IMR-90 (cell line): ENCODE measurements around the gene LGALS4. TPM values are rescaled to one million over a fixed set of nuclear protein-coding genes. Genes with fewer than 3 reads are reported as not detected.

ENCODE experiments used
- ATAC-seq: fragments of 200-7000 bp; cut with Tn5 transposase; 2 replicates; pipeline ENCODE4 v1.9.1; 2020; ENCODE audit warnings: low read depth, mild to moderate bottlenecking, moderate library complexity
- BruUV-seq: library from RNA; stranded (reverse); fragments of 400-500 nt; replicated peaks from 2 replicates; lab custom pipeline; 2021; lab: Mats Ljungman, UMichigan
- CTCF ChIA-PET: fragments of 300-600 bp; formaldehyde crosslinking; extraction: SDS; loops from one replicate; lab custom pipeline; 2021; ENCODE audit warnings: antibody characterized with exemption; lab: Yijun Ruan, JAX
- POLR2A ChIA-PET: fragments of 300-600 bp; sonication (Branson Sonifier 250); formaldehyde crosslinking; loops from one replicate; lab custom pipeline; 2022; ENCODE audit warnings: antibody characterized with exemption; ENCODE audit not compliant: unreplicated experiment; lab: Charles Lee
- DNase-seq: peaks from one replicate; pipeline ENCODE4 v3.0.0; 2013
- H2AFZ ChIP-seq: replicated peaks from 2 replicates; pipeline ENCODE3; 2013; ENCODE audit warnings: low read length, mild to moderate bottlenecking; ENCODE audit not compliant: poor library complexity
- H2AK5ac ChIP-seq: 2 replicates; pipeline ENCODE4 v1.6.1; 2013; ENCODE audit warnings: low read depth, low read length, inconsistent platforms
- H2AK9ac ChIP-seq: replicated peaks from 2 replicates; pipeline ENCODE3; 2013; ENCODE audit warnings: mild to moderate bottlenecking, low read depth, low read length, moderate library complexity; ENCODE audit not compliant: poor library complexity
- H2BK120ac ChIP-seq: 2 replicates; pipeline ENCODE4 v1.6.1; 2013; ENCODE audit warnings: low read depth, low read length, inconsistent platforms
- H2BK15ac ChIP-seq: 3 replicates; pipeline ENCODE4 v1.6.1; 2013; ENCODE audit warnings: low read depth, low read length, inconsistent platforms
- H2BK20ac ChIP-seq: 2 replicates; pipeline ENCODE4 v1.6.1; 2013; ENCODE audit warnings: low read depth, mild to moderate bottlenecking, inconsistent platforms, low read length, moderate library complexity
- H2BK5ac ChIP-seq: 2 replicates; pipeline ENCODE4 v1.6.1; 2013; ENCODE audit warnings: mild to moderate bottlenecking, low read depth, low read length, inconsistent platforms; ENCODE audit not compliant: poor library complexity, severe bottlenecking
- H3K14ac ChIP-seq: replicated peaks from 2 replicates; pipeline ENCODE4 v1.6.1; 2013; ENCODE audit warnings: low read depth, low read length, inconsistent platforms
- H3K18ac ChIP-seq: 2 replicates; pipeline ENCODE4 v1.6.1; 2013; ENCODE audit warnings: low read depth, low read length, control low read depth
- H3K23ac ChIP-seq: 2 replicates; pipeline ENCODE4 v1.6.1; 2013; ENCODE audit warnings: low read depth, low read length, inconsistent platforms
- H3K27ac ChIP-seq: 2 replicates; pipeline ENCODE4 v1.5.1; 2013; ENCODE audit warnings: mild to moderate bottlenecking, control low read depth, low read length; ENCODE audit not compliant: insufficient read depth
- H3K27me3 ChIP-seq: 2 replicates; pipeline ENCODE4 v1.6.1; 2013; ENCODE audit warnings: low read length; ENCODE audit not compliant: control insufficient read depth, insufficient read depth
- H3K36me3 ChIP-seq: 2 replicates; pipeline ENCODE4 v1.6.1; 2013; ENCODE audit warnings: low read length, mixed read lengths; ENCODE audit not compliant: control insufficient read depth, insufficient read depth
- H3K4ac ChIP-seq: 2 replicates; pipeline ENCODE4 v1.6.1; 2013; ENCODE audit warnings: low read depth, low read length, inconsistent platforms
- H3K4me1 ChIP-seq: 2 replicates; pipeline ENCODE4 v1.6.1; 2013; ENCODE audit warnings: low read length, mixed read lengths; ENCODE audit not compliant: control insufficient read depth, insufficient read depth
- H3K4me2 ChIP-seq: 2 replicates; pipeline ENCODE4 v1.6.1; 2013; ENCODE audit warnings: low read depth, mild to moderate bottlenecking, control low read depth, low read length, moderate library complexity
- H3K4me3 ChIP-seq: 2 replicates; pipeline ENCODE4 v1.5.1; 2013; ENCODE audit warnings: low read depth, mild to moderate bottlenecking, control low read depth, low read length, moderate library complexity; ENCODE audit not compliant: insufficient read depth
- H3K56ac ChIP-seq: 2 replicates; pipeline ENCODE4 v1.6.1; 2013; ENCODE audit warnings: low read length, inconsistent platforms; ENCODE audit not compliant: insufficient read depth; ENCODE audit errors: extremely low read depth
- H3K79me1 ChIP-seq, 2 experiments: 2 replicates each; pipeline ENCODE4 v1.6.1; 2013; ENCODE audit warnings: low read length in 2 of 2, inconsistent platforms in 1 of 2, low read depth in 1 of 2
- H3K9ac ChIP-seq: 2 replicates; pipeline ENCODE4 v1.6.1; 2013; ENCODE audit warnings: low read depth, low read length, control low read depth
- H3K9me1 ChIP-seq: 2 replicates; pipeline ENCODE4 v1.6.1; 2013; ENCODE audit warnings: low read length, inconsistent platforms; ENCODE audit not compliant: insufficient read depth
- H3K9me3 ChIP-seq: 2 replicates; pipeline ENCODE4 v1.6.1; 2013; ENCODE audit warnings: low read length; ENCODE audit not compliant: control insufficient read depth, insufficient read depth
- H4K20me1 ChIP-seq: 2 replicates; pipeline ENCODE4 v1.6.1; 2013; ENCODE audit warnings: low read length, inconsistent platforms; ENCODE audit not compliant: insufficient read depth
- H4K5ac ChIP-seq: 2 replicates; pipeline ENCODE4 v1.6.1; 2013; ENCODE audit warnings: mild to moderate bottlenecking, low read depth, low read length, control low read depth
- H4K8ac ChIP-seq, 2 experiments: 2 replicates each; pipeline ENCODE4 v1.6.1; 2013; ENCODE audit warnings: low read depth in 2 of 2, low read length in 2 of 2, control low read depth in 1 of 2, inconsistent platforms in 1 of 2
- H4K91ac ChIP-seq: 2 replicates; pipeline ENCODE4 v1.6.1; 2013; ENCODE audit warnings: low read depth, low read length, inconsistent platforms; ENCODE audit not compliant: insufficient read depth
- CEBPB ChIP-seq: IDR thresholded peaks from 2 replicates; pipeline ENCODE4 v1.6.1; 2012; ENCODE audit warnings: low read depth, low read length, improper control_type of control experiment
- CHD1 ChIP-seq: IDR thresholded peaks from 2 replicates; pipeline ENCODE4 v1.6.1; 2012; ENCODE audit warnings: low read depth, low read length, improper control_type of control experiment
- FOS ChIP-seq: fragments of 150-350 bp; IDR thresholded peaks from 2 replicates; pipeline ENCODE4 v1.6.1; 2016; ENCODE audit warnings: low read depth, low read length
- MAFK ChIP-seq: IDR thresholded peaks from 2 replicates; pipeline ENCODE4 v1.6.1; 2012; ENCODE audit warnings: low read depth, low read length, improper control_type of control experiment
- MXI1 ChIP-seq: IDR thresholded peaks from 2 replicates; pipeline ENCODE4 v1.6.1; 2012; ENCODE audit warnings: low read depth, mild to moderate bottlenecking, low read length, moderate library complexity, borderline replicate concordance
- NFE2L2 ChIP-seq: fragments of 150-350 bp; IDR thresholded peaks from 2 replicates; pipeline ENCODE4 v1.6.1; 2016; ENCODE audit warnings: low read depth, mild to moderate bottlenecking, low read length
- RAD21 ChIP-seq: IDR thresholded peaks from 2 replicates; pipeline ENCODE4 v1.6.1; 2012; ENCODE audit warnings: low read length, improper control_type of control experiment
- RCOR1 ChIP-seq: IDR thresholded peaks from 2 replicates; pipeline ENCODE4 v1.6.1; 2012; ENCODE audit warnings: mild to moderate bottlenecking, low read length, improper control_type of control experiment; ENCODE audit not compliant: insufficient replicate concordance
- RFX5 ChIP-seq: IDR thresholded peaks from 2 replicates; pipeline ENCODE4 v1.8.0; 2012; ENCODE audit warnings: low read depth, mild to moderate bottlenecking, low read length, moderate library complexity
- SMC3 ChIP-seq: fragments of 150-350 bp; IDR thresholded peaks from 2 replicates; pipeline ENCODE4 v1.6.1; 2016; ENCODE audit warnings: low read depth, mild to moderate bottlenecking, antibody characterized with exemption, low read length, moderate library complexity
- WGBS, 2 experiments: methylation state at CpG; one replicate each; pipeline versions ENCODE4 v1.1.5 to v1.1.7; 2013; ENCODE audit warnings: missing lambda C conversion rate in 2 of 2; ENCODE audit not compliant: insufficient read length in 1 of 2; ENCODE audit errors: extremely low coverage in 2 of 2; 5-methylcytosine and 5-hydroxymethylcytosine counted together
- dilution Hi-C: fragments of 300-500 bp; cut with HindIII; formaldehyde crosslinking; loops from one replicate; pipeline ENCODE4 v1.14.3; 2018; ENCODE audit warnings: low sequenced_read_pairs; ENCODE audit not compliant: unreplicated experiment
- in situ Hi-C: fragments of 300-500 bp; cut with MboI; formaldehyde crosslinking; loops from 3 replicates; pipeline ENCODE4 v1.14.3; 2019; ENCODE audit warnings: low sequenced_read_pairs, inconsistent platforms, mixed read lengths
- intact Hi-C: fragments of 100-400 bp; cut with micrococcal nuclease; formaldehyde crosslinking; loops from 2 replicates; pipeline ENCODE4 v1.10.0; 2022
- polyA plus RNA-seq, 3 experiments: library from polyadenylated mRNA; depleted of rRNA; stranded (reverse); fragments of >200 nt; gene quantifications; 2 replicates each; pipeline ENCODE4 v1.2.3, GENCODE V29; 2012; ENCODE audit warnings: low replicate concordance in 1 of 3
- total RNA-seq: library from RNA; depleted of rRNA; stranded (reverse); fragments of >200 nt; gene quantifications from 2 replicates; pipeline ENCODE4 v1.2.3, GENCODE V29; 2012
- TF ChIP-seq, protein P1 (sequence below): fragments of 150-350 bp; IDR thresholded peaks from 2 replicates; pipeline ENCODE4 v1.6.1; 2016; ENCODE audit warnings: low read depth, mild to moderate bottlenecking, low read length, moderate library complexity, borderline replicate concordance

Gene LGALS4
- total and polyA plus RNA-seq, 2 of the 4 experiments (the other 2 are of a cell fraction), result 0.29 TPM; not detected in 1

DNA sequence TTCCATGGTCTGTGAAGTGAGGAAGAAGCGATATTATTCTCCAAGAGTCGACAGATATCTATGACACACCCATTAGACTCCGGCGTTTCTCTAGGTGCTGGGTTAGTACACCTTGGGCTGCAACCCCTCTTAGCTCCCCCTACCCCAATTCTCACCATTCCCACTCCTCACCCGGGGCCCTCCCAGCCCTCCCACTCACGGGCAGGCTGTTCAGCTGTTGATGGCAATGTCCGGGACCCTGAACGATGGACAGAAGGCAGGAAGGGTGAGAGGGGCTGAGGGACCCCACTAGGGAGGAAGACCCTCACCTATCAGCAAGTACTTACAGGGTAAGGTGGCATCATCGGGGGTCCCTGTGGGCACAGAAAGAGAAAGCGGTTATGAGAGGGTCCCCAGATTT is 9.2 kb downstream of the LGALS4 start:
- Histone ChIP-seq H3K27me3 (peaks cover 2% of the 10 kb centered on the region; the same call in 1 of the 2 replicates), H2AFZ (no peak overlapping the region), H3K18ac (no peak overlapping the region), H2AK9ac (no peak overlapping the region), H3K79me1 (no peaks in the 10 kb centered on the region), H3K23ac (no peak overlapping the region), H3K4me1 (0 out of 2 replicates have a peak, but pooled peaks cover 2% of the 10 kb centered on the region), H4K5ac (no peak overlapping the region), H3K27ac (no peak overlapping the region), H3K56ac (no peak overlapping the region), H3K36me3 (no peaks in the 10 kb centered on the region), H3K4me2 (no peak overlapping the region), H3K9me1 (peaks cover 5% of the 10 kb centered on the region; the same call in 1 of the 2 replicates), H3K4ac (no peak overlapping the region), H3K14ac (no peak overlapping the region), H2BK120ac (no peak overlapping the region), H2BK20ac (no peak overlapping the region), H3K4me3 (no peak overlapping the region), H4K91ac (no peak overlapping the region), H2BK15ac (no peak overlapping the region; the same call in 2 of the 3 replicates), H3K9me3 (no peaks in the 10 kb centered on the region), H3K9ac (no peak overlapping the region), H2AK5ac (no peak overlapping the region; the same call in 1 of the 2 replicates), H2BK5ac (no peak overlapping the region), H4K8ac (no peak overlapping the region), H4K20me1 (no peaks in the 10 kb centered on the region; the same call in 1 of the 2 replicates)
- no TSS peak for BruUV-seq
- intact Hi-C loops (no loop called here), in situ Hi-C loops (no loop called here), dilution Hi-C loops (no loop called here)
- DNase-seq, result no peak
- CTCF ChIA-PET, result no interaction called here
- 100% methylated on average over 1 of the region's 10 CpGs; no CpG with 5 or more reads in 1 of the 2 experiments for WGBS, 2 experiments
- POLR2A ChIA-PET, result no interaction called here
- TF ChIP-seq NFE2L2, result no peak
- TF ChIP-seq SMC3, result no peak
- TF ChIP-seq RAD21, result no peak
- TF ChIP-seq RFX5, result no peak
- no peak for TF ChIP-seq CEBPB
- TF ChIP-seq RCOR1, result no peak
- no peak for TF ChIP-seq MAFK
- TF ChIP-seq, protein P1, sequence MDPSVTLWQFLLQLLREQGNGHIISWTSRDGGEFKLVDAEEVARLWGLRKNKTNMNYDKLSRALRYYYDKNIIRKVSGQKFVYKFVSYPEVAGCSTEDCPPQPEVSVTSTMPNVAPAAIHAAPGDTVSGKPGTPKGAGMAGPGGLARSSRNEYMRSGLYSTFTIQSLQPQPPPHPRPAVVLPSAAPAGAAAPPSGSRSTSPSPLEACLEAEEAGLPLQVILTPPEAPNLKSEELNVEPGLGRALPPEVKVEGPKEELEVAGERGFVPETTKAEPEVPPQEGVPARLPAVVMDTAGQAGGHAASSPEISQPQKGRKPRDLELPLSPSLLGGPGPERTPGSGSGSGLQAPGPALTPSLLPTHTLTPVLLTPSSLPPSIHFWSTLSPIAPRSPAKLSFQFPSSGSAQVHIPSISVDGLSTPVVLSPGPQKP, result no peak
- TF ChIP-seq MXI1, result no peak
- TF ChIP-seq FOS, result no peak
- TF ChIP-seq CHD1, result no peak
- no peak for ATAC-seq
